ENCODE results near the gene TMEM238L.

- no peak for TF ChIP-seq CTCF (IDR thresholded peaks at IDR 0.05 in 4 of 5, conservative IDR thresholded peaks at IDR 0.05 in 1 of 5)
- no peak for TF ChIP-seq POLR2A (IDR thresholded peaks at IDR 0.05)
Observed at GRCh38 chr17:10779609-10780008, 24.3 kb downstream of the TMEM238L start.

Measured in gastrocnemius medialis (tissue), 4 donors.